Activated T-helper 9 cell treated with anti-CD3 and anti-CD28 coated beads, Interleukin-2, amount 50 U/mL, for 16 hours (primary cell): ENCODE results near the gene AGPAT3.

Experiments used
- DNase-seq: peaks from one replicate; pipeline ENCODE4 v3.0.0-alpha.2; 2020; ENCODE audit warnings: low read depth

AGPAT3 gene

DNA sequence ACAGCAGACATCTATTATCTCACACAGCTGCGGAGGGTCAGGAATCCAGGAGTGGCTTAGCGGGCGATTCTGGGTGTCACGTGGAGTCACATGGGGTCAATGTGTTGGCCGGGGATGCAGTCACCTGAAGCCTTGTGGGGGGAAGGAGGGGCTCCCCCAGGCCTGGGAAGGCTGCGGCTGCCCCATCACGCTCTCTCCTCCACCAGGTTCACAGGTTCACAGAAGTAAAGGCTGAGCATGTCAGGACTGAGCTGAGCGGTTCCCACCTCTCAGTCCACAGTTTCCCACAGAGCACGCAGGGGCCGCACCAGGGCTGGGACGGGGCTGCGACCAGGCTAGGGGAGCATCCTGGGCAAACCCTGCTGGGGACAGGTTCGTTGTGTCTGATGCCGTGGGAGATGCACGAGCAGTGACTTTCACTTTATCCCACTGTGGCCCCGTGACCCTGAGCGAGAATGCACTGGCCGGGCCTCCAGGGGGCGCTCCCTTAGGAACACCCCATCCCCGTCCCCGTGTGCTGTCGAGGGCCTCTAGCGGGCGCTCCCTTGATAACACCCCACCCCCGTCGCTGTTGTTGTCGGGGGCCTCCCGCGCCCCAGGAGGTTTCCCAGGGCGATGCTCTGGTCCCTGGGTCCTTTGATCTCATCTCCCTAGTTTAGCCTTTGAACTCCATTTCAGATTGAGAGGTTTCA lies 73.9 kb downstream of the AGPAT3 start:
- DNase-seq, result peak; percentile 79

DNA sequence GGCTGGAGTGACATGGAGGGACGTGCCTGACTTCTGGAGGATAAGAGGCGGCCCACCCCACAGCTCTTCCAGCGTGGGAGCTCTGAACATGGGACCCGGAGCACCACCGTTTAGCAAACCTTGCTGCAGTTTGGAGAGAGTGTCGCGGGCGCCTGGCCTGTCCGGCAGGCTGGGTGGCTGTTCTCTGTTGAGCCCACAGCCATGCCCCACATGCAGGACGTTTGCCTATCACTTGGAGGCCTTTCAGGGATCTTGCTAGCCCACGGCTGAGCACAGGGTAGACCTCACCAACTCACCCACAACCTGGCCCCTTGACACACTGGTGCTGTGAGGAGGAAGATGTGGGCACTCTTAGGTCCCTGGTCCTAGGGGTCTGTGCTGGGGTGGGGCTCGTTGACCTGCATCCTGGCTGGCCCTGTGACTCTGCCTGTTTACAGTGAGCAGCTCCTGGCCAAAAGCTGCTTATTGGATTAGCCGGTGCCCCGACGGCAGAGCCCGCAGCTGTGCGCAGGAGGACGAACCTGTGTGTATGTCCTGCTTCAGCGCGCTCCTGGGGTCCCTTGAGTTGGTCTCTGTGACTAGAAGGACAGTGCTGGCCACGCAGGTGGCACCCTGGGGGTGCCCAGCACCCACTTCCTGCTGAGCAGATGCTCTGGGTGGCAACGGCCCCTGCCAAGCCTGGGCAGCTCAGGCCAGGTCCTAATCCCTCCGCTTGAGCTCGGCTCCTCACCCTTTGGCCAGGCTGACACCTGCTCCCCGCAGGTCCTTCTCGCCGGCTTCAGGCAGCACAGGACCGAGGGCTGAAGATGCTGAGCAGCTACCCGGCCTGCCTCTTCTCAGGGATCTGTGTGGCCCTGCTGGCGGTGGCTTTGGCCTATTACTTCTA lies 74.7 kb downstream of the AGPAT3 start:
- no peak for DNase-seq

DNA sequence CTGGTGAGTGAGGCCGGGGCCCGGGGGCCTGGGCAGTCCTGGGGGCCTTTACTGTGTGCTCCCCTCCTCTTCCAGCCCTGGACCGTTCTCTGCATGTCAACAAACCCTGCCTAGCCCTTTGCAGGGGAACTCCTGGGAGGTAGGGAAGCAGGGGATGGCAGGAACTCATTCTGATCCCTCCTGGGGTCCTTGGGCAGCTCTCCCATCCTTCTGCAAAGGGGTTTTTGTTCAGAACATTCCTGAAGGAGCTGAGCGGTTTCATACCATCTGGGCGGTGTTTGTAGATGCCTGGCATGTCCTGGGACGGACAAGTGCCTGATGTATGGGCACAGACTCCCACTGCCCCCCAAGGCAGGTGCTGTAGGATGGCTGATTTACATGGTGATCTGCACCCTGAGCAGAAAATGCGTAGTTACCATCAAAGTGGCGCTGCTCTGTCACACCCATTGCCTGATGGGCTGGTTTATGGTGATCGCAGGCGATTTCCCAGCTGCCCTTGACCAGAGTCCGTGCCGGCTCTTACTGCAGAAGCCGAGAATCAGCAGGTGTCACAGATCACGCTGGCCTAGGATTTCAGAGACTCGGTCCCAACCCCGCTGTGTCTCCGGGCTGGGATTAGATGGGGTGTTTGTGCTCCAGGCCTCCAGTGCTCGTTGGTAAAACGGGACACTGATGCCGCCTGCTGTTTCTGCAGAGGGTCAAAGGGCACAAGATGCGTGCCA lies 75.5 kb downstream of the AGPAT3 start:
- DNase-seq, result no peak

DNA sequence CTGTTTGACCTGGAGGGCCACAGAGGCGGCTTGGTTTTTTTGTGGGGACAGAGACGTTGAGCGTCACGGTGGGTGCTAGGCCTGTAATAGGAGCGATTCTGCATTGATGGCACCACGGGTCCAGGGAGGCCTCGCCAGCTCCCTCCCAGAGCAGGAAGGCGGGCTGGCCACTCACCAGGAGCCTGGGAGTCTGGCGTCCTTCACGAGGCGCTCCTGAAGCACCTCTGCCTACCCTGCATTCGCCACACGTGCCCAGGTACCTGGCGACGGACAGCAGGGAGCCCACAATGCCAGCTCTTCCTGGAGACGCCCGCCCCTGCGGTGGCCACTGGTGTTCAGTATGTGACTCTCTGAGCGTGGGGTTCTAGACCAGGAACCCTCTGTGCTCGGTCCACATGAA lies 77.2 kb downstream of the AGPAT3 start:
- DNase-seq, result no peak

DNA sequence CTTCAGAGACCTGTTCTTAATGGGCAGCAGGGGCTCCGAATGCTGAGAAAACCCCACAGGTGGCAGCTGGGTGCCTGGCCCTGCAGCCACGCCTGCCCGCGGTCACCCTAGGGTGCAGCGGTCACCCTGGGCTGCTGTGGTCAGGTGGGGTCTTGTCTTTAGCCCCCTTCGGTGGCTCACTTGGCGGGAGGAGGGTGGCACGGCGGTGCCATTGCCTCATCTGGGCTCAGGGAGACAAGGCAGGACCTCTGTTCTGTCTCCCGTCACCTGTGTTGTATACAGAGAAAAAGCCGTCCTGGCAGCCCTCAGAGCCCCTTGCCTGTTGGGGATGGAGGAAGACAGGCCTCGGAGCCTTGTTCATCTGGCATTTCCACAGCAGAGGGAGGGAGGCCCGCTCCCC lies 77.6 kb downstream of the AGPAT3 start:
- no peak for DNase-seq

DNA sequence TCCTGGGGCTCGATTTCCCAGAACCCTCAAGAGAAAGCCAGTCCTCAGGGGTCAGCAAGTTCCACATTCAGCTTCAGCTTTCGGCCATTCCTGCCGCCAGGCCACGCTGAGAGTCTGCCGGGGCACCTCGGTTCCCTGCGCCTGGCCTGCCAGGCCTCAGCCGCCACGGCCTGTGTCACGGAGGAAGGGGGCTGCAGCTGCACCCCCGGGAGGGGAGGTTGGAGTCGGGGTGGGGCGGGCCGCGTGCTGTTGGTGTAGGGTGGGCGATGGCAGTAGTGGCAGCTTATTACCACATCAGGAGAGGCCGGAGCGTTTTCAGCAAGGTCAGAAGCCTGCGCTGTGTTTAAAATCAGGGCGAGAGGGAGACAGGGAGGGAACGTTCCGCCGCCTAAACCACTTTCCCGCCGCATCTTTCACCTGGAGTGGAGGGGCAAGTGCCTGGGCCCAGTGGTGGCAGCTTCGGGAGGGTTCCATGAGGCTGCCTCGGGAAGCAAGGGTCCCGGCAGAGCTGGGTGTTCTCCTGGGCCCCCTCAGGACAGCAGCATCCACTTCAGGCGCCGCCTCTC lies 78.6 kb downstream of the AGPAT3 start:
- no peak for DNase-seq

DNA sequence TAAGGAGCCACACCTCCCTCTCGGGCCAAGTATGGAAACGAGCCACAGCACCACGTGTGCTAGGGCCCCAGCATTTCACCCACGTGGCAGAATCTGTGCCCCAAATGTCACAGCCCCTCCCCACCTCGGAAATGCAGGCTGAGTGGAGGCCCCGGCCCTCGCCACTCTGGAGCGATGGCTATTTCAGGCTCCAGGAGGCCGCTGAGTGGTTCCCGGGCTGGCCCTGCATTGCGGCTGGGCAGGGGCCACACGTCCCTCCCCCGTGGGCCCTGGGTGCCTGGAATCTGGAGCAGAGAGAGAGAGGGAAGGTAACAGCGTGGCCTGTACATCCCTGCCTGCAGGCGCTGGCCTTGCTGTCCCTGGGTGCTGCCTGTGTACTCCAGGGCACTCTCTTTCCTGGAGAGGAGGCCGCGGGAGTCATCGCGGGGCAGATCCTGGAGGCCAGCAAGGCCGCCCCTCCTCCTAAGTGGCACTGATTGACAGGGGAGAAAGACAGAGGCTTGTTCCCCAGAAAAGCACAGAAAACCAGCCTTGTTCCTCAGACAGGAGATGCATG lies 79.1 kb downstream of the AGPAT3 start:
- DNase-seq, result no peak

DNA sequence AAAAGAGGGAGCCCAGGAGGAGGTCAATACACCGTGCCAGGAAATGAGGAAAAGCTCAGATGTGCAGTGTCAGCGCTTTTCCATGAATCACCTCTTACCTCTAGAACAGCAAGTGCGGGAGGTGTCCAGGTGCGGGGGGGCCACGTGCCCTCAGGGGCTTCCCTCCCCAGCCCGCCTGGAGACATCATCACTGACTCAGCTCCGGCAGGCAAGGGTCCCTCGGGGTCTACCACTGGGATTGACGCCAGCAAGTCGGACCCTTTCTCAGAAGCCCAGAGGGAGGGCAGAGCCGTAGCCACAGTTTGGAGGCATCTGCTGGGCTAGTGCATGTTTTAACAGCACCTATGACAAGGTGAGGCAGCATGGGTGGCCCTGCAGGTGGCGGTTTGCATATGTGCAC lies 79.7 kb downstream of the AGPAT3 start:
- DNase-seq, result no peak

DNA sequence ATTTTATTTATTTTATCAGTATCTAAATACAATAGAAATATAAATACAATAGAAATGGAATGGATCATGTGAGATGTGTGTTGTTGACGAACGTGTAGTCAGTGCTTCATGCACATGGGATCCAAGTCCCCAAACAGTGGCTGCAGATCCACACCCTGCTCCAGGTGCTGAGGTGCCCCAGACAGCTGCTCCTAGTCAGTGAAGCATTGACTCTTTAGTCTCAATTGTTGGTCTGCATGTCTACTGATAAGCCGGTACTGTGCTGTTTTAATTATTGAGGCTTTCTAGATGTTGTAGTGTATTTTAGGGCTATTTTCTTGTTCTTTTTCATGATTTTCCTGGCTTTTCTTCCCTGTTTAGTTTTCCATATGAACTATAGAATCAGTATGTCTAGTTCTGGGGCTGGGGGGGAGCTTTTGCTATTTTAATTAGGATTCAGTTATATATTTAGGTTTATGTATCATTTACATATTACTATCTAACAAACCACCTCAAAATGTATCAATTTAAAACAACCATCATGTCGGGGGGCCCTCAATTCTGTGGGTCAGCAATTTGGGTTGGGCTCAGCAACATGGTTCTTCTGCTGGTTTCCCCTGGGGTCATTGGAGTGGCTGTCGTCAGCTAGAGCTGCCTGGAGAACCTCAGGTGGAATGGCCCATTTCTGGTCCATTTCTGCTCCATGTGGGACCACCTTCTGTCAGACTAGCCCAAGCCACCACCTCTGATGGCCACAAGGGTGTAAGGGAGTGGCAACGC lies 83.9 kb downstream of the AGPAT3 start:
- DNase-seq, result no peak

DNA sequence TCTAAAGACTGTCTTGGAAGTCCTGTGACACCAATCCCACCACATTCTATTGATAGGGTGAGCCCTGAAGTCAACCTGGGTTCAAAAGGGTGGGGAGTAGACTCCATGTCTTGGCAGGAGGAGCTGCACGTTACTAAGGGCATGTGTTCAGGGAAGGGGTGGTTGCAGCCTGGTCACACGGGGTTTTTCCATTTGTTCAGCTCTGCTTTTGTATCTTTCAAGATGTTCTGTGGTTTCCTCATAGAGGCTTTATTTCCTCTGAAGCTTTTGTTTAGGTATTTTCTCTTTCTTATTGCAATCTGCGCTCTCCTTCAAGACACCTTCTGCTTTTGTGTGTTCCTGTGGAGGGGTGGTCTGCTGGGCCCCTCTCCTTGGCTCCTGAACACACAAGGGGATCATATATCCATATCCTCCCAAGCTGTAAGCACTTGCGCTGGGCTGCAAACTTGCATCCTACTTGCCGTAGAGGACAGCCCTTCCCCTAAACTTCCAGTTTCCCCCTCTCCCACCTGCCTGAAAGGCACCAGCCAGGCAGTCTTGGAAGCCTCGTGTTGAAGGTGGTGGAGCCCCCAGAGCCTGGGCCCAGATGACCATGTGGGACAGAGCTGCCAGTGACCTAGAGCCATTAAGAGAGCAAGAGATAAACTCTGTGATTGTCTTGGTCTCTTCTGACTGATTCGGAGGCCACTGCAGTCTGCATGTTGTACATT lies 84.6 kb downstream of the AGPAT3 start:
- DNase-seq, result no peak

DNA sequence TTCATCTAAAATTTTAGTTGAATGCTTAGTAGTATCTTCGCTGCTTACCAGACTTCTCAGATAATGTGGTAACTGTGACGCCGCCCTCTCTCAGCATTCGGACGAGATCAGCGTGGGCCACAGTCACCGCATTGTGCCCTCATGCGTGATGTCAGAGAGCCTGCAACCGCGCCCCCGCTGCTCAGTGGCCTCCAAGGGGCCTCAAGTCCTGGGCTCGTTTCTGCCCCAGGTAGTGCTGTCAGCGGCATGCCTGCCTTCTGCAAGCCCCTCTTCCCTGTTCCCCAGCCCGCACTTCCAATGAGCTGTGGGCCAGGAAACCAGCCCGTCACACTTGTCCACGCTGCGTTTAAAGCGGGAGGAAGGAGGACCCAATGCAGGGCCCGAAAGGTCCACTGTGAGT lies 85.5 kb downstream of the AGPAT3 start:
- no peak for DNase-seq

DNA sequence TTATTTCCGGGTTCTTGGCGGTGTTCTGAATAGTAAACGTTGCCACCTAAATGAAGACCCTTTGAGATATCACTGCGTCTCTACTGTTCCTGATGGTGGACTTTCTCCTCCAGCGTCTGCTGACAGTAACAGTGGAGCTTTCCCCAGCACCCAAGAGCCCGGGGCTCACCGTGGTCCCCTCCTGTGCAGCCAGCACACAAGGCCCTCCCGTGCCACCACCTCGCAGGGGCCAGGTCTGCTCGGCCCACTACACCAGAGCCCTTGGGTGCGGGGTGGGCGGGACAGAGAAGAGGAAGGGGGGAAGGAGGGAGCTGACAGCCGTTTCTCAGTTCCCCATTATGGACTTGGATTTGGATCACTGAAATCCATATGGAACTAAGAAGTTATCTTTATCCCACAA lies 85.9 kb downstream of the AGPAT3 start:
- no peak for DNase-seq

DNA sequence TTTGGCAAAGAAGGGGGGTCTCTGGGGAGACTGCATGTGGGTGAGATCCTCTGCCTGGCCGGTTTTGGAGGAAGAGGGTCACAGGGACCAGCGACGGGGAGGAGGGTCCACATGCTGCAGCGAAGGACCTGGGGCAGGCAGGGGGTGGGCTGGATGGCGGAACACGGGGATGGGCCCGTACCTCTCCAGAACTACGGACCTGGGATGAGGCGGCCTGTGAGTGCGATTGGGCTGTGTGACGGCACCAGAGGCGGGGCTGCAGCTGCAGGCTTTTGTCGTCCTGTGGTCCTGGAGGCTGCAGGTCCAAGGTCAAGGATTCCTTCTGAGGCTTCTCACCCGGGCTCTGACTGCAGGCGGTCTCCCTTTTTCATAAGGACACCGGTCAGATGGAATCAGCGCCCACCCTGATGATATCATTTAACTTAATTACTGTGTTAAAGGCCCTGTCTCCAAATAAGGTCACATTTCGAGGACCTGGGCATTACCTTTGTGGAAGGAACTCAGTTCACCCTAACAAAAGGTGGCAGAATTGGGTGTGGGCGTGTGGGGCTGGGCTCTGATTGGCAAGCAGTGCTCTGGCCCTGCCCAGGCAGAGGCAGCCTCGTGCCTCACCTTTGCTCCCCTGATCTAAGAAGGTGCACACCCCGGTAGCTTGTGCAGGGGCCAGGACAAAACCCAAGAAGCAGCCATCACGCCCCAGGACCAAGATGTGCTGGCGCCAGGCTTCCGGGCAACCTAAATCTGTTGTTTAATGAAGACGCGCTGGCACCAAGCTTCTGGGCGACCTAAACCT lies 87.1 kb downstream of the AGPAT3 start:
- no peak for DNase-seq

DNA sequence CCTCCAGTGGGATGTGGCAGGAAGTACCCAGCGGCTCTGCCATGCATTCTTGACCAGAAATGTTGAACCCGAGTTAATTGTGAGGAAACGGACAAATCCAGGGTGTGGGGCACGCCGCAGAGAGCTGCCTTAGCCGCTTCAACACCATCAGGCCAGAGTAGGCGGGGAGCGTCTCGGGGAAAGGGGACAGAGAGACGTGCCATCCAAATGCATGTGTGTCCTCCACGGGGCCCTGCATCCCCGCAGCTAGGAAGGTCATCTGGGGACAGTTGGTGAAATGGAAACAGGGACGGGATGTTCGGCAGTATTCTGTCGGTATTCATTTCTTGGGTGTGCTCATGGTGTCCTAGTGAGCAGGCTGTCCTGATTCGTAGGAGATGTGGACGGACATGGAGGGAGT lies 88.0 kb downstream of the AGPAT3 start:
- DNase-seq, result no peak

DNA sequence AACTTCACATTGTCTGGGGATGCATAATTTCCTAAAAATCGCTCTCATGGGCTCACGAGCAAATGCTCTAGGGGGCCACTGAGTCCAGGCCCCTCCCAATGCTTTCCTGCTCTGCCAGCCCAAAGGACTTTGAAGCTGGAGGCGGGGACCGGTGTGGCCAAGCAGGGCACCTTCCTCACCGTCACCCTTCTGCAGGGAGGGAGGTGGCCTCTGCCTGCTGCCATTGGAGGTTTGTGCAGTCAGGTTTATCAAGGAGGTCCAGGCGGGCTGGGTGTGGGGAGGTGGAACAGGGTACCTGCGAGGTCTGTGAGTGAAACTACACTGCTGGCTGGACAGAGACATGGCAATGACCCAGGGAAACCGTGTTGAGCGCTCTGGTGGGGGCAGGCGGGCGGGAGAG lies 89.0 kb downstream of the AGPAT3 start:
- no peak for DNase-seq

DNA sequence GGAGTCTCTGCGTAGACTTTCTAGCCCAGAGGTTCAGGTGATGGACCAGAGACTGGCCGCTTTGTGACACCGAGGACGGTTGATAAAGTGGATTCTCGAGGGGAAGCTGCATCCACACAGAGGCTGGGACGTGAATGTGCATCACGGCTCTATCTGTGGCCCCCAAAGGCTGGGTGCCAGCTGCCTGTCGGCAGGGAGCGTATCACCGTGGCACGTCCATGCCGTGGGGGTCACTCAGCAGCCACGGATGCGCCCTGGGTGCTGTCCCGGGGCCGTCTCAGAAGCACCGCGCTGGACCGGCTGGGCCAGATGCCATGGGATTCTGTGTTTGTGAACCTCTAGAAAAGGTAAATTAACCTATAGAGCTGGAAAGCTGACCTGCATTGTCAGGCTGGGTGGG lies 89.9 kb downstream of the AGPAT3 start:
- DNase-seq, result no peak

DNA sequence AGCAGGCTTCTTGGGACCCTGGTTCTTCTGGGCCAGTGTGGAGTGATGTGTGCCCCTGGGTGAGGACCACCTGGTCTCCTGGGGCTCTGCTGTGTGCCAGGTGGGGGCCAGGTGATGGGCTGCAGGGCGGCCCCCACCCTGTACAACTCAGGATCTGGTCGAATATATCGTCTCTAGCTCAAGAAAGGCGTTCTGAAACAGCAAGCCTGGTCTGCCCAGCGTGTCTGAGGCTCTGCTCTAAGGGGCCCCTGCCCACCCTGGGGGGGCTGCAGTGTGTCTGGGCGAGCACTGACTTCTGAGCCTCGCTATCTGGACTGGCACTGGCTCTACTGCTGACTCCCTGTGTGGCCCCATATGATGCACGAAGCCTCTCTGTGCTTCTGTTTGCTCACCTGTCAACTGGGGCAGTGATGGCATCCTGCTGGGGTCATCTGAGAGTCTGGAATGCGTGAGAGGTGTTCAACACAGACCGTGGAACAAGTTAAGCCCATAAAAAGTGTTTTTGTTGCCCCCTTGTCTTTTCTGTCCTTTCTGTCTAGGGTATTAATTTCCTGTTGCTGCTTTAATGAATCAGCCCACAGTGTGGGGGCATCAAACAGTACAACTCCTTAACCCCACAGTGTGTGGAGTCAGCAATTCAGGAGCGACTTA lies 91.1 kb downstream of the AGPAT3 start:
- DNase-seq, result no peak

DNA sequence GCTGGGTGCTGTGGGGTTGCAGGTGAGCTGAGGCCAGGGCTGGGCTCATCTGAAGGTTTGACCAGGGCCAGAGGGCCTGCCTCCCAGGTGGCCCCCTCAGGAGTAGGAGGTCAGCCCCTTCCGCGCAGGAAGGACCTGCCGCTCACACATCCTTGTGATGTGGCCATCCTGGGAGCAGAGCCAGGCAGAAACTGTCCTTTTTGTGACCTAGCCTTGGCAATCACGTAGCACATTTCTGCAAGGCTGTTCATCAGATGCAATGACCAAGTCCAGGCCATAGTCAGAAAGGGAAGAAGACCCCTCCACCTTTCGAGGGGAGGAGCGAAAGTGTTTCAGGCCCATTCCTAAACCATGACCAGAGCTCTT lies 91.6 kb downstream of the AGPAT3 start:
- no peak for DNase-seq

DNA sequence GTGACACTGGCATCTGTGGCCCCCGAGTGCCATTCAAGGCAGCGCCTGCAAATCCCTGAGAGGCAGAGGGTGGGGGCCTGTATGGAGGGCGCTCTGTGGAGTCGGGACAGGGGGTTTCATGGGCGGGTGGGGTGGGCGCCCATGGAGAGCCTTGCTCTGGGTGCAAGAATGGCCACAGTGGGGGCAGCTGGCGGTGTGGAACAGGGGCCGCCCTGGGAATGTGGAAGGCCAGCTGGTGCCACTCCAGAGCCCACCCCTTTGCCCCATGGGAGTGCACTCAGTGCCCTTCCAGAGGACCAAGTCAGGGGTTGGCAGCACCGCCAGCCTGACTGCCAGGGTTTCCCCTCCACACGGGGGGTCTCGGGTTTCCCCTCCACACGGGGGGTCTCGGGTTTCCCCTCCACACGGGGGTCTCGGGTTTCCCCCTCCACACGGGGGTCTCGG lies 92.1 kb downstream of the AGPAT3 start:
- DNase-seq, result no peak
